ENCODE data around the gene PAX9. TPM values are rescaled to one million over a fixed set of nuclear protein-coding genes. Genes with fewer than 3 reads are reported as not detected.

The PAX9 gene
- total and polyA plus RNA-seq, 2 donors (not counting 1 experiment from before 2014, with no cell fraction given) = not detected

DNA sequence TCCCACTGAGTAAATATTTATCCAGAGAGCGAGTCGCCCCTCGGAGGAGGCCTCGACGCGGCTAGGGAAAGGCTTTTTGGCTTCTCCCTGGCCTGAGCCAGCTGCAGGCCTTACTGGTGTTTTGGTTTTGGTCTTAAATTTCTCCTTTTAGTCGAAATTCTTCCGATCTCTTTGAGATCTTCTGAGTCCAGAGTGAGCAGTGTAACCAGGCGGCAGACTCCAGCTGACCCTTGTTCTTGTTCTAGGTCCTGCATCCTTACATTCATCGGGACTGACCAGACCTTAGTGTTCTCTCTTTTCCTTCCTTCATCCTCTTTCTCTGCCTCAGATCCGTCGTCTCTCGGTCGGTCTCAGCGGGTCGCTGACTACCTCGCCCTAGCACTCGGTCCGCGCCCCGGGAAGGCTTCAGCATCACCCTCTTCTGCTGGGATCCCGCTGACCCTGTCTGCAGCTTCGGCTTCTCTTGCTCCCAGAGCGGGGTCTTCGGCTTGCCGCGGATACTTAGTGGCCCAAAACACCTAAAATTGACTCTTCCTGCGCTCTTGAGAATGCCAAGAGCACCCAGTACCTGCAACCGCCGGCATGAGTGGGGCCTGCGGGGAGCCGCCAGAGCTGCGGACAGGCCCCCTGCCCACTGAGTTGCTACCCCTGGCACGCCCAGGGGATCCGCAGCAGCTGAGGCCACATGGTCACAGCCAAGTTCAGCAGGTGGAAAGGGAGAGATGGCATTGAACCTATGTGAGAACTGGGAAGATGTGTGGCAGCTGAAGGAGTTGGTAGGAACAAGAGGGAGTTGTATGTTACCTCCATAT, 2.4 kb upstream of the PAX9 start:
- peaks cover 76% of the 10 kb centered on the region for H3K27me3 Mint-ChIP-seq
- intact Hi-C loops (cut with micrococcal nuclease) = no loop called here
- H3K4me3 Mint-ChIP-seq = no peak overlapping the region
- H3K4me1 Mint-ChIP-seq = peaks cover 26% of the 10 kb centered on the region
- Histone ChIP-seq H2AFZ (ENCODE audit: insufficient read depth, low read depth, low read length, poor library complexity, severe bottlenecking) (no peak overlapping the region), H3K4me2 (replicated peaks; ENCODE audit: low read depth, low read length, poor library complexity, severe bottlenecking) (no peak overlapping the region), H3K4me3 (ENCODE audit: control extremely low read depth in 1 of 5, extremely low read depth in 1 of 5, insufficient read depth in 1 of 5, low read depth in 2 of 5, low read length in 4 of 5) (no peak overlapping the region), H3K79me2 (ENCODE audit: control insufficient read depth, insufficient read depth, low read length) (no peaks in the 10 kb centered on the region), H3K9me3 (ENCODE audit: control extremely low read depth in 1 of 3, control insufficient read depth in 2 of 3, insufficient read depth in 1 of 3, low read length in 2 of 3) (peaks cover 0 to 81% (median 0%) of the 10 kb centered on the region in 3 donors), H3K27me3 (replicated peaks in 1 of 4; ENCODE audit: control extremely low read depth in 1 of 4, control insufficient read depth in 3 of 4, insufficient read depth in 4 of 4, low read length in 3 of 4) (peaks cover 0 to 97% (median 58%) of the 10 kb centered on the region in 4 experiments), H3K27ac (ENCODE audit: low read length in 2 of 2) (no peak overlapping the region), H3K9ac (ENCODE audit: low read length) (no peak overlapping the region), H3K4me1 (ENCODE audit: control insufficient read depth in 2 of 2, insufficient read depth in 2 of 2, low read length in 2 of 2) (peaks cover 9 to 29% of the 10 kb centered on the region in 2 donors), H3K36me3 (replicated peaks in 1 of 2; ENCODE audit: control extremely low read depth in 1 of 2, control insufficient read depth in 1 of 2, extremely low read depth in 1 of 2, insufficient read depth in 2 of 2, low read length in 1 of 2) (no peaks in the 10 kb centered on the region), H4K20me1 (ENCODE audit: control insufficient read depth, insufficient read depth, low read length, poor library complexity, severe bottlenecking) (no peaks in the 10 kb centered on the region)
- TF ChIP-seq, protein P1, sequence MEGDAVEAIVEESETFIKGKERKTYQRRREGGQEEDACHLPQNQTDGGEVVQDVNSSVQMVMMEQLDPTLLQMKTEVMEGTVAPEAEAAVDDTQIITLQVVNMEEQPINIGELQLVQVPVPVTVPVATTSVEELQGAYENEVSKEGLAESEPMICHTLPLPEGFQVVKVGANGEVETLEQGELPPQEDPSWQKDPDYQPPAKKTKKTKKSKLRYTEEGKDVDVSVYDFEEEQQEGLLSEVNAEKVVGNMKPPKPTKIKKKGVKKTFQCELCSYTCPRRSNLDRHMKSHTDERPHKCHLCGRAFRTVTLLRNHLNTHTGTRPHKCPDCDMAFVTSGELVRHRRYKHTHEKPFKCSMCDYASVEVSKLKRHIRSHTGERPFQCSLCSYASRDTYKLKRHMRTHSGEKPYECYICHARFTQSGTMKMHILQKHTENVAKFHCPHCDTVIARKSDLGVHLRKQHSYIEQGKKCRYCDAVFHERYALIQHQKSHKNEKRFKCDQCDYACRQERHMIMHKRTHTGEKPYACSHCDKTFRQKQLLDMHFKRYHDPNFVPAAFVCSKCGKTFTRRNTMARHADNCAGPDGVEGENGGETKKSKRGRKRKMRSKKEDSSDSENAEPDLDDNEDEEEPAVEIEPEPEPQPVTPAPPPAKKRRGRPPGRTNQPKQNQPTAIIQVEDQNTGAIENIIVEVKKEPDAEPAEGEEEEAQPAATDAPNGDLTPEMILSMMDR (IDR thresholded peaks at IDR 0.05) = no peak
- TF ChIP-seq EZH2 (IDR thresholded peaks at IDR 0.05; ENCODE audit: borderline replicate concordance, insufficient read depth, low read depth, low read length, poor library complexity, severe bottlenecking) = no peak
- no peak for ATAC-seq (ENCODE audit: low read depth)
- no peak for DNase-seq
- WGBS (ENCODE audit: insufficient coverage) = 11% methylated on average over 32 of the region's 35 CpGs
- ChIA-PET CTCF (no interaction called here), POLR2A (no interaction called here)
- no peak overlapping the region for H3K27ac Mint-ChIP-seq
- H3K9me3 Mint-ChIP-seq (ENCODE audit: insufficient read depth) = no peaks in the 10 kb centered on the region
